HepG2 (cell line): ENCODE results near the gene AGAP1. TPM values are rescaled to one million over a fixed set of nuclear protein-coding genes. Genes with fewer than 3 reads are reported as not detected.
A peak's percentile ranks its signal among the peaks of the same experiment; 100 is the strongest.

Experiments used
- ATAC-seq: fragments of 200-7000 bp; cut with Tn5 transposase; 3 replicates; pipeline ENCODE4 v1.9.1; 2020; ENCODE audit warnings: mild to moderate bottlenecking, moderate library complexity
- BruUV-seq: library from RNA; stranded (reverse); fragments of 400-500 nt; replicated peaks from 2 replicates; lab custom pipeline; 2021; lab: Mats Ljungman, UMichigan
- CTCF ChIA-PET: fragments of 300-600 bp; formaldehyde crosslinking; extraction: SDS; loops from one replicate; lab custom pipeline; 2021; ENCODE audit warnings: low total read pairs, inconsistent platforms, low intra/inter-chr PET ratio; lab: Yijun Ruan, JAX
- POLR2A ChIA-PET: fragments of 350-600 bp; sonication (Branson Sonifier 250); formaldehyde crosslinking; loops from one replicate; lab custom pipeline; 2020; ENCODE audit warnings: antibody characterized with exemption, inconsistent platforms; lab: Yijun Ruan, JAX
- DNase-seq: peaks from one replicate; pipeline ENCODE4 v3.0.0-alpha.2; 2015; ENCODE audit warnings: low spot score
- FAIRE-seq: peaks from 3 replicates; lab custom pipeline; 2011; peaks lifted over from hg19 to GRCh38; lab: Jason Lieb, UNC
- H2AFZ ChIP-seq: one replicate; pipeline ENCODE4 v1.6.1; 2011; ENCODE audit warnings: low read length, inconsistent platforms
- H3K27ac ChIP-seq: fragments of 300-600 bp; 3 replicates; pipeline ENCODE4 v1.8.0; 2011; ENCODE audit warnings: mixed run types, mild to moderate bottlenecking, mixed read lengths, low read length, inconsistent platforms; ENCODE audit not compliant: insufficient read depth; ENCODE audit errors: extremely low read length
- H3K27me3 ChIP-seq, 2 experiments: fragments of 200-600 bp in 1 of 2; 2 replicates in 1 of 2; 3 replicates in 1 of 2; pipeline versions ENCODE4 v1.6.0 to v1.8.0; 2011; ENCODE audit warnings: low read length in 2 of 2, mild to moderate bottlenecking in 2 of 2, moderate library complexity in 2 of 2, inconsistent platforms in 1 of 2; ENCODE audit not compliant: insufficient read depth in 2 of 2, control insufficient read depth in 1 of 2
- H3K36me3 ChIP-seq, 2 experiments: fragments of 200-600 bp in 1 of 2; replicated peaks in 1 of 2; 2 replicates in 1 of 2; 3 replicates in 1 of 2; pipeline versions ENCODE4 v1.5.1 to v1.8.0; 2011; ENCODE audit warnings: low read length in 2 of 2, inconsistent platforms in 1 of 2; ENCODE audit not compliant: insufficient read depth in 2 of 2, control insufficient read depth in 1 of 2
- H3K4me1 ChIP-seq: 2 replicates; pipeline ENCODE4 v1.5.1; 2012; ENCODE audit warnings: low read length, inconsistent platforms; ENCODE audit not compliant: insufficient read depth
- H3K4me2 ChIP-seq: 2 replicates; pipeline ENCODE4 v1.6.0; 2011; ENCODE audit warnings: low read depth, low read length, inconsistent platforms
- H3K4me3 ChIP-seq, 3 experiments: fragments of 200-600 bp in 1 of 3; sonication (generic), shearing (Covaris generic) in 1 of 3; replicated peaks in 1 of 3; 2 replicates each; pipeline ENCODE4 v1.5.1; 2011 to 2016; ENCODE audit warnings: low read length in 3 of 3, inconsistent platforms in 2 of 3, low read depth in 2 of 3, mild to moderate bottlenecking in 2 of 3, control low read depth in 1 of 3, mixed read lengths in 1 of 3; ENCODE audit not compliant: insufficient read depth in 1 of 3
- H3K79me2 ChIP-seq: one replicate; pipeline ENCODE4 v1.6.1; 2011; ENCODE audit warnings: low read length, inconsistent platforms; ENCODE audit not compliant: insufficient read depth
- H3K9ac ChIP-seq: 2 replicates; pipeline ENCODE4 v1.6.0; 2011; ENCODE audit warnings: mild to moderate bottlenecking, low read depth, low read length, inconsistent platforms; ENCODE audit not compliant: insufficient read depth
- H3K9me3 ChIP-seq: 2 replicates; pipeline ENCODE4 v1.5.1; 2012; ENCODE audit warnings: mild to moderate bottlenecking, low read length
- H4K20me1 ChIP-seq: 2 replicates; pipeline ENCODE4 v1.6.0; 2011; ENCODE audit warnings: inconsistent platforms, mild to moderate bottlenecking, low read length, moderate library complexity; ENCODE audit not compliant: insufficient read depth
- CBX5 ChIP-seq: sonication (generic); formaldehyde crosslinking; IDR thresholded peaks from 2 replicates; pipeline ENCODE4 v1.4.0; 2020; ENCODE audit warnings: missing genetic modification reagents, borderline replicate concordance
- CCDC6 ChIP-seq: sonication (generic); formaldehyde crosslinking; IDR thresholded peaks from 2 replicates; pipeline ENCODE4 v1.8.1; 2022; ENCODE audit warnings: mild to moderate bottlenecking, missing genetic modification reagents, moderate library complexity
- EZH2 ChIP-seq: conservative IDR thresholded peaks from 2 replicates; pipeline ENCODE4 v1.6.1; 2012; ENCODE audit warnings: mild to moderate bottlenecking, low read depth, low read length, moderate library complexity
- HOXA5 ChIP-seq: sonication (generic); formaldehyde crosslinking; IDR thresholded peaks from 2 replicates; pipeline ENCODE4 v1.4.0; 2020; ENCODE audit warnings: missing genetic modification reagents
- ISL2 ChIP-seq: sonication (generic); formaldehyde crosslinking; IDR thresholded peaks from 2 replicates; pipeline ENCODE4 v1.5.0; 2020; ENCODE audit warnings: missing genetic modification reagents
- KLF12 ChIP-seq: sonication (generic); formaldehyde crosslinking; IDR thresholded peaks from 2 replicates; pipeline ENCODE4 v1.4.0; 2020; ENCODE audit warnings: missing genetic modification reagents, borderline replicate concordance
- POLR2AphosphoS5 ChIP-seq: IDR thresholded peaks from 2 replicates; pipeline ENCODE4 v1.6.1; 2012; ENCODE audit warnings: low read depth, low read length
- SRSF9 ChIP-seq: fragments of 200-400 bp; formaldehyde crosslinking; IDR thresholded peaks from 2 replicates; pipeline ENCODE4 v1.6.1; 2018; ENCODE audit warnings: borderline replicate concordance, mild to moderate bottlenecking, low read depth, low read length; ENCODE audit not compliant: insufficient read depth, poor library complexity, severe bottlenecking
- SUZ12 ChIP-seq: fragments of 150-350 bp; IDR thresholded peaks from 2 replicates; pipeline ENCODE4 v1.6.1; 2014; ENCODE audit warnings: low read depth, low read length
- ZFP62 ChIP-seq: sonication (generic); formaldehyde crosslinking; IDR thresholded peaks from 2 replicates; pipeline ENCODE4 v1.4.0; 2020; ENCODE audit warnings: missing genetic modification reagents
- ZNF331 ChIP-seq: sonication (generic); formaldehyde crosslinking; IDR thresholded peaks from 2 replicates; pipeline ENCODE4 v1.4.0; 2020; ENCODE audit warnings: missing genetic modification reagents
- ZNF34 ChIP-seq: sonication (generic); formaldehyde crosslinking; IDR thresholded peaks from 2 replicates; pipeline ENCODE4 v1.4.0; 2020; ENCODE audit warnings: mild to moderate bottlenecking, missing genetic modification reagents, borderline replicate concordance
- ZNF367 ChIP-seq: sonication (generic); formaldehyde crosslinking; IDR thresholded peaks from 2 replicates; pipeline ENCODE4 v1.4.0; 2020; ENCODE audit warnings: missing genetic modification reagents, borderline replicate concordance
- ZNF382 ChIP-seq: sonication (generic); formaldehyde crosslinking; IDR thresholded peaks from 2 replicates; pipeline ENCODE4 v1.5.0; 2020; ENCODE audit warnings: missing genetic modification reagents, mild to moderate bottlenecking, borderline replicate concordance
- ZNF546 ChIP-seq: sonication (generic); formaldehyde crosslinking; conservative IDR thresholded peaks from 2 replicates; pipeline ENCODE4 v1.8.1; 2023; ENCODE audit warnings: mild to moderate bottlenecking, missing genetic modification reagents
- ZNF564 ChIP-seq: sonication (generic); formaldehyde crosslinking; IDR thresholded peaks from 2 replicates; pipeline ENCODE4 v1.8.1; 2023; ENCODE audit warnings: mild to moderate bottlenecking, missing genetic modification reagents
- ZNF614 ChIP-seq: IDR thresholded peaks from 2 replicates; pipeline ENCODE4 v1.6.1; 2018; ENCODE audit warnings: missing biosample characterization, missing genetic modification reagents, inconsistent platforms, borderline replicate concordance
- ZNF766 ChIP-seq: sonication (generic); formaldehyde crosslinking; IDR thresholded peaks from 2 replicates; pipeline ENCODE4 v1.5.0; 2020; ENCODE audit warnings: missing genetic modification reagents, borderline replicate concordance
- ZSCAN21 ChIP-seq: sonication (generic); formaldehyde crosslinking; IDR thresholded peaks from 2 replicates; pipeline ENCODE4 v1.8.0; 2022; ENCODE audit warnings: mild to moderate bottlenecking, missing genetic modification reagents, moderate library complexity, borderline replicate concordance
- WGBS: methylation state at CpG from one replicate; pipeline ENCODE4 v1.1.6; 2017; ENCODE audit warnings: low lambda C conversion rate; 5-methylcytosine and 5-hydroxymethylcytosine counted together
- in situ Hi-C: cut with HindIII; loops from 2 replicates; pipeline ENCODE4 v1.10.0; 2017; ENCODE audit warnings: low pct_unique_long_range_greater_than_20kb; ENCODE audit not compliant: extremely low pct_ligation_motif_present
- intact Hi-C: fragments of 100-400 bp; cut with micrococcal nuclease; formaldehyde crosslinking; loops from one replicate; pipeline ENCODE4 v1.10.0; 2022; ENCODE audit not compliant: unreplicated experiment
- polyA plus RNA-seq, 8 experiments: library from polyadenylated mRNA; depleted of rRNA in 3 of 8; stranded (reverse) in 7 of 8; unstranded in 1 of 8; fragments of >200 nt; fragmentation: Illumina TruSeq in 4 of 8; extraction: Trizol in 4 of 8; gene quantifications; 2 replicates each; pipeline versions ENCODE4 v1.2.1 to v1.2.3, GENCODE V29; 2011 to 2016; ENCODE audit warnings: low read depth in 4 of 8, missing spikeins in 1 of 8, mixed read lengths in 1 of 8; ENCODE audit not compliant: insufficient read depth in 1 of 8
- total RNA-seq, 5 experiments: library from RNA; depleted of rRNA; stranded (reverse); fragments of >200 nt; fragmentation: Illumina TruSeq; extraction: Trizol; gene quantifications; 2 replicates each; pipeline ENCODE4 v1.2.3, GENCODE V29; 2016; ENCODE audit warnings: low read depth in 1 of 5
- TF ChIP-seq, protein P1 (sequence below): sonication (generic); formaldehyde crosslinking; IDR thresholded peaks from 2 replicates; pipeline ENCODE4 v1.4.0; 2020; ENCODE audit warnings: missing genetic modification reagents; ENCODE audit errors: not compliant biosample characterization
- TF ChIP-seq, protein P2 (sequence below): sonication (generic); formaldehyde crosslinking; IDR thresholded peaks from 2 replicates; pipeline ENCODE4 v1.8.1; 2023; ENCODE audit warnings: mild to moderate bottlenecking, missing genetic modification reagents
- TF ChIP-seq, protein P3 (sequence below): IDR thresholded peaks from 2 replicates; pipeline ENCODE4 v1.6.1; 2016; ENCODE audit warnings: missing biosample characterization, missing genetic modification reagents, low read depth
- TF ChIP-seq, protein P4 (sequence below): sonication (generic); formaldehyde crosslinking; IDR thresholded peaks from 2 replicates; pipeline ENCODE4 v1.8.1; 2023; ENCODE audit warnings: mild to moderate bottlenecking, moderate library complexity, missing genetic modification reagents

AGAP1 gene
- total and polyA plus RNA-seq, 2 of the 13 experiments (the other 11 are each of a cell fraction or from before 2014, with no cell fraction given), result 21.2 to 32.7 TPM

DNA sequence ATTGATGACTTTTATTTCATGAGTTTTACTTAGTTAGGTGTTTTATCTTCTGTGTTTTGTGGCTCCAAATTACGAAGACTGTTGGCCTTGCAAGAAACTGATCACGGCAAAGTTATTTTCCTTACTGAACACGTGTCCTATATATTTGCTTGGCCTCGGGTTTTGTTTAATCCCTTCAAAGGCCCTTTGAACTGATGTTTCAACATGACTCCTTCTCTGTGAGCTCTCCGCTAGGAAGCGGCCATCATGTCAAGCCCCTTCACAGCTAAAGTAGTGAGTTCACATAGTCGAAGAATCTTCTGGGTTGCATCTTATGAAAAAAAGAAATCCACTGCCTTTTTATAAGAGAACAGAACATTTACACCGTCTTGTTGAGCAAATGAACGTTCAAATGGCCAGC lies 515.0 kb downstream of the AGAP1 start:
- ChIA-PET CTCF (no interaction called here), POLR2A (no interaction called here)
- H3K4me2 ChIP-seq, result no peak overlapping the region
- TF ChIP-seq ZNF614 (CRISPR knock-in tag), result peak; percentile 56; the same call in 1 of the 2 replicates
- TF ChIP-seq POLR2AphosphoS5, result no peak
- TF ChIP-seq ISL2 (CRISPR knock-in tag), result peak; percentile 40; the same call in 1 of the 2 replicates
- no peak for TF ChIP-seq SUZ12
- no peak for TF ChIP-seq ZSCAN21 (CRISPR knock-in tag)
- TF ChIP-seq, protein P1, sequence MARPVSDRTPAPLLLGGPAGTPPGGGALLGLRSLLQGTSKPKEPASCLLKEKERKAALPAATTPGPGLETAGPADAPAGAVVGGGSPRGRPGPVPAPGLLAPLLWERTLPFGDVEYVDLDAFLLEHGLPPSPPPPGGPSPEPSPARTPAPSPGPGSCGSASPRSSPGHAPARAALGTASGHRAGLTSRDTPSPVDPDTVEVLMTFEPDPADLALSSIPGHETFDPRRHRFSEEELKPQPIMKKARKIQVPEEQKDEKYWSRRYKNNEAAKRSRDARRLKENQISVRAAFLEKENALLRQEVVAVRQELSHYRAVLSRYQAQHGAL (CRISPR knock-in tag), result no peak
- no peak for TF ChIP-seq ZNF766 (CRISPR knock-in tag)
- TF ChIP-seq KLF12 (CRISPR knock-in tag), result no peak
- peak; percentile 52; the same call in 1 of the 2 replicates for TF ChIP-seq ZNF331 (CRISPR knock-in tag)
- no peak for TF ChIP-seq ZFP62 (CRISPR knock-in tag)
- no peak for TF ChIP-seq EZH2
- TF ChIP-seq, protein P2, sequence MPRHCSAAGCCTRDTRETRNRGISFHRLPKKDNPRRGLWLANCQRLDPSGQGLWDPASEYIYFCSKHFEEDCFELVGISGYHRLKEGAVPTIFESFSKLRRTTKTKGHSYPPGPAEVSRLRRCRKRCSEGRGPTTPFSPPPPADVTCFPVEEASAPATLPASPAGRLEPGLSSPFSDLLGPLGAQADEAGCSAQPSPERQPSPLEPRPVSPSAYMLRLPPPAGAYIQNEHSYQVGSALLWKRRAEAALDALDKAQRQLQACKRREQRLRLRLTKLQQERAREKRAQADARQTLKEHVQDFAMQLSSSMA, result no peak
- TF ChIP-seq, protein P3, sequence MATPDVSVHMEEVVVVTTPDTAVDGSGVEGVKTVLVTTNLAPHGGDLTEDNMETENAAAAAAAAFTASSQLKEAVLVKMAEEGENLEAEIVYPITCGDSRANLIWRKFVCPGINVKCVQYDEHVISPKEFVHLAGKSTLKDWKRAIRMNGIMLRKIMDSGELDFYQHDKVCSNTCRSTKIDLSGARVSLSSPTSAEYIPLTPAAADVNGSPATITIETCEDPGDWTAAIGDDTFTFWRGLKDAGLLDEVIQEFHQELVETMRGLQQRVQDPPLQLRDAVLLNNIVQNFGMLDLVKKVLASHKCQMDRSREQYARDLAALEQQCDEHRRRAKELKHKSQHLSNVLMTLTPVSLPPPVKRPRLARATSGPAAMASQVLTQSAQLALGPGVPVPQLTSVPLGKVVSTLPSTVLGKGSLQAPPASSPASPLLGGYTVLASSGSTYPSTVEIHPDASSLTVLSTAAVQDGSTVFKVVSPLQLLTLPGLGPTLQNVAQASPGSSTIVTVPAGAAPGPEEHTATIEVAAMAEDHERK, result no peak
- no peak for TF ChIP-seq ZNF564
- TF ChIP-seq, protein P4, sequence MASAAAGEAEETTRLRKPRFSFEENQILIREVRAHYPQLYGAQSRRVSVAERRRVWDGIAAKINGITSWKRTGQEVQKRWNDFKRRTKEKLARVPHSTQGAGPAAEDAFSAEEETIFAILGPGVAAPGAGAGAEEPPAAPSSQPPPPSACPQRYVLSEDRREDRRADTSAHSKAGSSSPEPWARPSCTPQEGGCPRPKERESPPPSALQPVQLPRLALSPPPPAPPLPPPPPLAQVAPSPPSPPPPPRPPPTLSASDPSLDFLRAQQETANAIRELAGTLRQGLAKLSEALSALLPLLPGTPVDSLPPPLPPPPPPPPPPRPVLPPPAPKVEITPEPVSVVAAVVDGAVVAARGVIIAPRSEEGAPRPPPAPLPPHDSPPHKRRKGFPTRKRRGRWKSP (CRISPR knock-in tag), result no peak
- TF ChIP-seq SRSF9, result no peak
- no peak for TF ChIP-seq ZNF546 (CRISPR knock-in tag)
- no peak for TF ChIP-seq ZNF367 (CRISPR knock-in tag)
- no peak for TF ChIP-seq ZNF34 (CRISPR knock-in tag)
- TF ChIP-seq CCDC6 (CRISPR knock-in tag), result no peak
- no peak for TF ChIP-seq CBX5 (CRISPR knock-in tag)
- no peak for TF ChIP-seq HOXA5 (CRISPR knock-in tag)
- no peak for TF ChIP-seq ZNF382

More for the DNA sequence above, 515.0 kb downstream of the AGAP1 start:
- in situ Hi-C loops, result no loop called here
- H3K79me2 ChIP-seq, result no peaks in the 10 kb centered on the region
- 43% methylated on average over 9 of the region's 9 CpGs for WGBS
- no peak overlapping the region for H2AFZ ChIP-seq
- peaks cover 0 to 3% of the 10 kb centered on the region in 2 experiments; a peak in 1 of 5 replicates for H3K36me3 ChIP-seq
- no TSS peak for BruUV-seq
- H3K9ac ChIP-seq, result no peak overlapping the region
- H3K4me3 ChIP-seq, result no peak overlapping the region
- peak; percentile 86 for ATAC-seq
- H3K9me3 ChIP-seq, result no peaks in the 10 kb centered on the region
- peak overlapping the region; percentile 34 for H3K27ac ChIP-seq
- H3K27me3 ChIP-seq, result no peaks in the 10 kb centered on the region
- H4K20me1 ChIP-seq, result no peaks in the 10 kb centered on the region; the same call in 1 of the 2 replicates
- DNase-seq, result peak; percentile 81
- peaks cover 35% of the 10 kb centered on the region for H3K4me1 ChIP-seq
- FAIRE-seq, result peak; percentile 87
- intact Hi-C loops, result no loop called here
